Esophagus squamous epithelium (tissue), 5 donors: ENCODE data around the gene MED23. TPM values are rescaled to one million over a fixed set of nuclear protein-coding genes. Genes with fewer than 3 reads are reported as not detected.

ENCODE experiments used
- DNase-seq: peaks from one replicate; lab custom pipeline; 2025; lab: John Stamatoyannopoulos, UW
- H3K27ac ChIP-seq, 4 donors: fragments of 200-600 bp; sonication (generic); one replicate each; pipeline ENCODE4 v1.5.1; 2016 to 2019; ENCODE audit warnings: mild to moderate bottlenecking in 1 of 4
- H3K27me3 ChIP-seq, 4 donors: fragments of 200-600 bp; sonication (generic); 1 replicate in 3 of 4; 2 replicates in 1 of 4; pipeline versions ENCODE4 v1.5.1 to v1.6.0; 2017 to 2021; ENCODE audit warnings: antibody characterized with exemption in 1 of 4
- H3K36me3 ChIP-seq, 3 donors: fragments of 200-600 bp; sonication (generic); one replicate each; pipeline ENCODE4 v1.5.1; 2016 to 2019
- H3K4me1 ChIP-seq, 3 donors: fragments of 200-600 bp; sonication (generic); one replicate each; pipeline ENCODE4 v1.5.1; 2017 to 2019
- H3K4me3 ChIP-seq, 4 donors: fragments of 200-600 bp; sonication (generic); 1 replicate in 3 of 4; 2 replicates in 1 of 4; pipeline ENCODE4 v1.5.1; 2016 to 2019; ENCODE audit warnings: mild to moderate bottlenecking in 2 of 4, moderate library complexity in 1 of 4
- H3K9me3 ChIP-seq, 3 donors: fragments of 200-600 bp; sonication (generic); one replicate each; pipeline ENCODE4 v1.5.1; 2016 to 2019
- POLR2A ChIP-seq, 4 donors: fragments of 450-650 bp; IDR thresholded peaks; one replicate each; pipeline ENCODE4 v1.6.1; 2017; ENCODE audit warnings: antibody characterized with exemption in 4 of 4, mild to moderate bottlenecking in 4 of 4, moderate library complexity in 3 of 4
- WGBS, 2 donors: methylation state at CpG; one replicate each; pipeline ENCODE4 v1.1.5; 2018; 5-methylcytosine and 5-hydroxymethylcytosine counted together
- intact Hi-C: fragments of 100-400 bp; cut with DNase I; formaldehyde crosslinking; loops from one replicate; pipeline ENCODE4 v1.15.0; 2022
- total RNA-seq, 4 donors: library from RNA; depleted of rRNA; stranded (reverse); fragments of >200 nt; gene quantifications; one replicate each; pipeline ENCODE4 v1.1.0, GENCODE V29; 2016
- TF ChIP-seq, protein P1 (sequence below), 6 experiments: fragments of 450-650 bp in 4 of 6; fragments of 200-600 bp in 2 of 6; sonication (generic) in 2 of 6; IDR thresholded peaks; one replicate each; pipeline ENCODE4 v1.5.1; 2016 to 2019; ENCODE audit warnings: antibody characterized with exemption in 6 of 6, mild to moderate bottlenecking in 4 of 6, moderate library complexity in 4 of 6
- donor health status: DM: yes; HTN: yes; CAD: no.

The MED23 gene
- total RNA-seq, 4 donors from 2014 or later = 12.2 to 31.9 (median 20.1) TPM

- intact Hi-C loops = no loop called here
- H3K36me3 ChIP-seq = peaks cover 0 to 100% (median 30%) of the 10 kb centered on the region in 3 donors
- no peaks in the 10 kb centered on the region for H3K9me3 ChIP-seq
- H3K4me3 ChIP-seq = no peak overlapping the region
- DNase-seq = no peak
- H3K27me3 ChIP-seq = no peaks in the 10 kb centered on the region
- no peak overlapping the region for H3K27ac ChIP-seq
- no peak for TF ChIP-seq POLR2A (IDR thresholded peaks at IDR 0.05)
- TF ChIP-seq, protein P1, sequence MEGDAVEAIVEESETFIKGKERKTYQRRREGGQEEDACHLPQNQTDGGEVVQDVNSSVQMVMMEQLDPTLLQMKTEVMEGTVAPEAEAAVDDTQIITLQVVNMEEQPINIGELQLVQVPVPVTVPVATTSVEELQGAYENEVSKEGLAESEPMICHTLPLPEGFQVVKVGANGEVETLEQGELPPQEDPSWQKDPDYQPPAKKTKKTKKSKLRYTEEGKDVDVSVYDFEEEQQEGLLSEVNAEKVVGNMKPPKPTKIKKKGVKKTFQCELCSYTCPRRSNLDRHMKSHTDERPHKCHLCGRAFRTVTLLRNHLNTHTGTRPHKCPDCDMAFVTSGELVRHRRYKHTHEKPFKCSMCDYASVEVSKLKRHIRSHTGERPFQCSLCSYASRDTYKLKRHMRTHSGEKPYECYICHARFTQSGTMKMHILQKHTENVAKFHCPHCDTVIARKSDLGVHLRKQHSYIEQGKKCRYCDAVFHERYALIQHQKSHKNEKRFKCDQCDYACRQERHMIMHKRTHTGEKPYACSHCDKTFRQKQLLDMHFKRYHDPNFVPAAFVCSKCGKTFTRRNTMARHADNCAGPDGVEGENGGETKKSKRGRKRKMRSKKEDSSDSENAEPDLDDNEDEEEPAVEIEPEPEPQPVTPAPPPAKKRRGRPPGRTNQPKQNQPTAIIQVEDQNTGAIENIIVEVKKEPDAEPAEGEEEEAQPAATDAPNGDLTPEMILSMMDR (IDR thresholded peaks at IDR 0.05) = no peak
- no peaks in the 10 kb centered on the region for H3K4me1 ChIP-seq
- WGBS, 2 donors = 87% methylated on average over 5 of the region's 5 CpGs
Measured at GRCh38 chr6:131613296-131613925, 14.6 kb downstream of the MED23 start.

- WGBS, 2 donors = 70 to 75% methylated on average over 1 of the region's 1 CpG
- peaks cover 0 to 100% (median 41%) of the 10 kb centered on the region in 3 donors for H3K36me3 ChIP-seq
- no peak for TF ChIP-seq POLR2A (IDR thresholded peaks at IDR 0.05)
- TF ChIP-seq, protein P1 (IDR thresholded peaks at IDR 0.05) = no peak
Measured at GRCh38 chr6:131602781-131603312, 25.2 kb downstream of the MED23 start.

GRCh38 chr6:131600716-131601115, 27.3 kb downstream of the MED23 start:
- H3K36me3 ChIP-seq = peaks cover 0 to 100% (median 32%) of the 10 kb centered on the region in 3 donors
- no peaks in the 10 kb centered on the region for H3K4me1 ChIP-seq
- no peaks in the 10 kb centered on the region for H3K27me3 ChIP-seq
- WGBS, 2 donors = 85 to 88% methylated on average over 4 of the region's 4 CpGs
- no peak for TF ChIP-seq POLR2A (IDR thresholded peaks at IDR 0.05)
- TF ChIP-seq, protein P1 (IDR thresholded peaks at IDR 0.05) = no peak
- intact Hi-C loops = no loop called here
- no peak overlapping the region for H3K4me3 ChIP-seq
- H3K9me3 ChIP-seq = no peaks in the 10 kb centered on the region
- DNase-seq = no peak
- H3K27ac ChIP-seq = no peak overlapping the region

More at GRCh38 chr6:131602781-131603312, 25.2 kb downstream of the MED23 start:
- H3K27ac ChIP-seq = no peak overlapping the region
- DNase-seq = no peak
- intact Hi-C loops = no loop called here
- no peaks in the 10 kb centered on the region for H3K27me3 ChIP-seq
- H3K9me3 ChIP-seq = no peaks in the 10 kb centered on the region
- H3K4me1 ChIP-seq = no peaks in the 10 kb centered on the region
- H3K4me3 ChIP-seq = no peak overlapping the region

DNA sequence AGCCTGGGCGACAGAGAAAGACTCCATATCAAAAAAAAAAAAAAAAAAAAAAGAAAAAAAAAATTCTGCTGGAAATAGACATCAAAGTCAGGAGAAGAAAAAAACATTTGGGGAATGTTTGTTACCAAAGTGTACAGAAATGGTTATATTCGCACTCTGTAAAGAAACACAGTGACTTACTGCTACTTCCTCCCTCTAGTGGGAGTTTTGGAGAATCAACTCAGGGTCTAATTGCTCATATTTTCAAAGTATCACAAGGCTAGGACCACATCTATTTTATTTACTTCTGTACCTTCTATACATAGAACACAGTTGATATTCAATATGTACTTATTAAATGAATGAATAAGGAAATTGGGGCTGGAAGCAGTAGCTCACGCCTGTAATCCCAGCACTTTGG, 30.6 kb downstream of the MED23 start:
- H3K27me3 ChIP-seq = no peaks in the 10 kb centered on the region
- no peak overlapping the region for H3K4me3 ChIP-seq
- intact Hi-C loops = no loop called here
- H3K36me3 ChIP-seq = peaks cover 0 to 100% (median 22%) of the 10 kb centered on the region in 3 donors
- H3K9me3 ChIP-seq = no peaks in the 10 kb centered on the region
- DNase-seq = no peak
- no peak overlapping the region for H3K27ac ChIP-seq
- no peaks in the 10 kb centered on the region for H3K4me1 ChIP-seq
- TF ChIP-seq POLR2A (IDR thresholded peaks at IDR 0.05) = no peak
- TF ChIP-seq, protein P1 (IDR thresholded peaks at IDR 0.05) = peak in 2 of 6 experiments; percentile 12 to 18
- whole genome bisulfite sequencing, 2 donors = 96 to 97% methylated on average over 3 of the region's 3 CpGs

DNA sequence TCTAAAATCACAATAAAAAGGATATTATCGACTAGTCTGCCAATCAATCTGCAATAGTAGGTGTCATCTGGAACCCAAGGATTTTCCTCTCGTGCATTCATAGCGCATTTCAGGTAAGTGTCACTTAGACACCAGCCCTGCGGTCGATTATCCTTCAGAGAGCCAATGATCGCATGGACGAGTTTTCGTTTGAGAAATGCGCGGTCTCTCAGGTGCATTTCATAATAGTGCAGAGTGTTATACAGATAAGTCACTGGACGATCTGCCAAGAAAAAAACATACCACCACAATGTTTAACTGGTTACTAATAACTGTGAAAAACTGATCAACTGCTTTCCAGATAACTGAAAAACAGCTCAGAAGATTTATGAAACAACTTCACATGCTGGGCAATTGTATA, 34.0 kb downstream of the MED23 start:
- no peaks in the 10 kb centered on the region for H3K9me3 ChIP-seq
- no peak for DNase-seq
- intact Hi-C loops = no loop called here
- peaks cover 3 to 100% (median 23%) of the 10 kb centered on the region in 3 donors for H3K36me3 ChIP-seq
- no peak overlapping the region for H3K4me3 ChIP-seq
- H3K4me1 ChIP-seq = no peaks in the 10 kb centered on the region
- no peaks in the 10 kb centered on the region for H3K27me3 ChIP-seq
- TF ChIP-seq, protein P1 (IDR thresholded peaks at IDR 0.05) = no peak
- no peak for TF ChIP-seq POLR2A (IDR thresholded peaks at IDR 0.05)
- WGBS, 2 donors = 93 to 94% methylated on average over 11 of the region's 11 CpGs
- no peak overlapping the region for H3K27ac ChIP-seq
